HCT116 (cell line): Measurements from ENCODE around the gene CAMK2N2. TPM values are rescaled to one million over a fixed set of nuclear protein-coding genes. Genes with fewer than 3 reads are reported as not detected.

Experiments used
- ATAC-seq: fragments of 200-7000 bp; cut with Tn5 transposase; 2 replicates; pipeline ENCODE4 v1.9.1; 2020; ENCODE audit warnings: mild to moderate bottlenecking, moderate library complexity
- BruUV-seq: library from RNA; stranded (reverse); fragments of 400-500 nt; replicated peaks from 2 replicates; lab custom pipeline; 2021; lab: Mats Ljungman, UMichigan
- CTCF ChIA-PET: fragments of 300-600 bp; sonication (Branson Sonifier 250); formaldehyde crosslinking; loops from one replicate; lab custom pipeline; 2021; ENCODE audit warnings: antibody characterized with exemption; lab: Charles Lee
- POLR2A ChIA-PET: fragments of 300-600, 350-600 bp; sonication (Branson Sonifier 250); formaldehyde crosslinking; loops from one replicate; lab custom pipeline; 2021; ENCODE audit warnings: antibody characterized with exemption; lab: Charles Lee
- RAD21 ChIA-PET, 2 experiments: fragments of 300-600 bp; sonication (Branson Sonifier 250); formaldehyde crosslinking; loops; one replicate each; lab custom pipeline; 2023; ENCODE audit warnings: low total read pairs in 2 of 2; ENCODE audit not compliant: uncharacterized antibody in 2 of 2, unreplicated experiment in 2 of 2, low non-redundant PET in 1 of 2; lab: Charles Lee
- DNase-seq: peaks from one replicate; pipeline ENCODE4 v3.0.0-alpha.2; 2010; ENCODE audit warnings: low read depth, low spot score
- H2AFZ ChIP-seq: fragments of 200-600 bp; shearing (Covaris generic), sonication (generic); 2 replicates; pipeline ENCODE4 v1.6.1; 2017; ENCODE audit warnings: low read depth, mixed run types, mixed read lengths, antibody characterized with exemption, low read length; ENCODE audit not compliant: poor library complexity, severe bottlenecking
- H3K27ac ChIP-seq: 2 replicates; pipeline ENCODE4 v1.5.1; 2012; ENCODE audit warnings: low read depth, low read length
- H3K27me3 ChIP-seq: fragments of 200-600 bp; sonication (generic); 2 replicates; pipeline ENCODE4 v1.6.1; 2016; ENCODE audit warnings: mixed run types, low read length, mixed read lengths; ENCODE audit not compliant: insufficient read depth
- H3K36me3 ChIP-seq, 2 experiments: fragments of 200-500 bp in 1 of 2; fragments of 200-600 bp in 1 of 2; sonication (Bioruptor generic) in 1 of 2; sonication (generic) in 1 of 2; 2 replicates each; pipeline versions ENCODE4 v1.5.1 to v1.6.1; 2014 to 2016; ENCODE audit warnings: low read length in 2 of 2, inconsistent platforms in 1 of 2, mixed read lengths in 1 of 2, mixed run types in 1 of 2; ENCODE audit not compliant: insufficient read depth in 2 of 2, control insufficient read depth in 1 of 2
- H3K4me1 ChIP-seq, 2 experiments: fragments of 200-600 bp in 1 of 2; sonication (generic) in 1 of 2; 2 replicates each; pipeline versions ENCODE4 v1.5.1 to v1.6.1; 2012 to 2017; ENCODE audit warnings: low read length in 2 of 2, inconsistent platforms in 1 of 2, mild to moderate bottlenecking in 1 of 2, mixed read lengths in 1 of 2, mixed run types in 1 of 2, moderate library complexity in 1 of 2; ENCODE audit not compliant: insufficient read depth in 2 of 2, control insufficient read depth in 1 of 2
- H3K4me2 ChIP-seq: fragments of 200-600 bp; sonication (generic); 2 replicates; pipeline ENCODE4 v1.6.1; 2017; ENCODE audit warnings: mixed run types, low read length, mixed read lengths
- H3K4me3 ChIP-seq, 2 experiments: fragments of 200-600 bp in 1 of 2; sonication (generic) in 1 of 2; replicated peaks in 1 of 2; 2 replicates each; pipeline ENCODE4 v1.5.1; 2011 to 2016; ENCODE audit warnings: low read length in 2 of 2, control low read depth in 1 of 2, low read depth in 1 of 2, mild to moderate bottlenecking in 1 of 2, mixed read lengths in 1 of 2, mixed run types in 1 of 2
- H3K79me2 ChIP-seq: fragments of 200-600 bp; sonication (generic); 2 replicates; pipeline ENCODE4 v1.6.1; 2017; ENCODE audit warnings: mild to moderate bottlenecking, mixed run types, low read length, moderate library complexity, mixed read lengths; ENCODE audit not compliant: insufficient read depth
- H3K9ac ChIP-seq: fragments of 200-600 bp; sonication (generic); 2 replicates; pipeline ENCODE4 v1.6.1; 2016; ENCODE audit warnings: low read length, mixed read lengths
- H3K9me2 ChIP-seq: fragments of 200-600 bp; sonication (generic), shearing (Covaris generic); 2 replicates; pipeline ENCODE4 v1.6.1; 2017; ENCODE audit warnings: mixed run types, mild to moderate bottlenecking, moderate library complexity; ENCODE audit not compliant: insufficient read depth
- H3K9me3 ChIP-seq, 2 experiments: fragments of 200-500 bp in 1 of 2; fragments of 200-600 bp in 1 of 2; sonication (Bioruptor generic) in 1 of 2; sonication (generic) in 1 of 2; 2 replicates each; pipeline ENCODE4 v1.6.1; 2014 to 2017; ENCODE audit warnings: low read length in 2 of 2, mixed read lengths in 2 of 2, inconsistent platforms in 1 of 2, low read depth in 1 of 2, mild to moderate bottlenecking in 1 of 2, mixed run types in 1 of 2, moderate library complexity in 1 of 2; ENCODE audit not compliant: control insufficient read depth in 1 of 2, insufficient read depth in 1 of 2
- H4K20me1 ChIP-seq: fragments of 200-600 bp; sonication (generic), shearing (Covaris generic); 2 replicates; pipeline ENCODE4 v1.6.1; 2017; ENCODE audit warnings: mixed run types, mild to moderate bottlenecking, moderate library complexity; ENCODE audit not compliant: insufficient read depth
- CEBPB ChIP-seq: IDR thresholded peaks from 2 replicates; pipeline ENCODE4 v1.6.1; 2012; ENCODE audit warnings: low read depth
- ELF1 ChIP-seq: IDR thresholded peaks from 2 replicates; pipeline ENCODE4 v1.6.1; 2012; ENCODE audit warnings: low read depth, borderline replicate concordance
- FOSL1 ChIP-seq: IDR thresholded peaks from 2 replicates; pipeline ENCODE4 v1.6.1; 2012; ENCODE audit warnings: low read depth
- POLR2A ChIP-seq: IDR thresholded peaks from 2 replicates; pipeline ENCODE4 v1.7.0; 2011; ENCODE audit warnings: borderline replicate concordance; ENCODE audit not compliant: insufficient read depth, insufficient read length; ENCODE audit errors: extremely low read depth
- POLR2AphosphoS5 ChIP-seq: IDR thresholded peaks from 2 replicates; pipeline ENCODE4 v1.6.1; 2011; ENCODE audit warnings: mild to moderate bottlenecking, low read depth, low read length, moderate library complexity
- SIN3A ChIP-seq: IDR thresholded peaks from 2 replicates; pipeline ENCODE4 v1.6.1; 2012; ENCODE audit warnings: low read depth
- SP1 ChIP-seq: IDR thresholded peaks from 2 replicates; pipeline ENCODE4 v1.6.1; 2012; ENCODE audit warnings: low read depth
- TCF7L2 ChIP-seq: IDR thresholded peaks from 2 replicates; pipeline ENCODE4 v1.7.0; 2011; ENCODE audit warnings: borderline replicate concordance, inconsistent platforms; ENCODE audit not compliant: insufficient read depth, insufficient read length; ENCODE audit errors: extremely low read depth
- YY1 ChIP-seq: IDR thresholded peaks from 2 replicates; pipeline ENCODE4 v1.6.1; 2011; ENCODE audit warnings: low read length, low read depth, moderate library complexity, mild to moderate bottlenecking; ENCODE audit not compliant: insufficient replicate concordance; ENCODE audit errors: extremely low read depth
- ZBTB33 ChIP-seq: IDR thresholded peaks from 2 replicates; pipeline ENCODE4 v1.6.1; 2011; ENCODE audit warnings: mild to moderate bottlenecking, low read length, moderate library complexity; ENCODE audit not compliant: insufficient replicate concordance; ENCODE audit errors: extremely low read depth
- ZNF274 ChIP-seq: fragments of 200-500 bp; sonication (Bioruptor generic); IDR thresholded peaks from 2 replicates; pipeline ENCODE4 v1.6.1; 2014; ENCODE audit warnings: mild to moderate bottlenecking, low read depth, low read length, inconsistent platforms
- intact Hi-C: fragments of 100-400 bp; cut with micrococcal nuclease; formaldehyde crosslinking; loops from 2 replicates; pipeline ENCODE4 v1.10.0; 2022
- total RNA-seq: library from RNA; stranded (reverse); gene quantifications from one replicate; pipeline ENCODE4 v1.2.1, GENCODE V29; 2021; ENCODE audit not compliant: unreplicated experiment
- TF ChIP-seq, protein P1 (sequence below): IDR thresholded peaks from 2 replicates; pipeline ENCODE4 v1.6.1; 2012
- TF ChIP-seq, protein P2 (sequence below): IDR thresholded peaks from 2 replicates; pipeline ENCODE4 v1.6.1; 2012; ENCODE audit warnings: low read depth
- TF ChIP-seq, protein P3 (sequence below), 3 experiments: fragments of 200-600 bp in 1 of 3; sonication (generic) in 1 of 3; IDR thresholded peaks in 2 of 3; conservative IDR thresholded peaks in 1 of 3; 2 replicates each; pipeline ENCODE4 v1.5.1; 2012 to 2017; ENCODE audit warnings: low read depth in 2 of 3, low read length in 2 of 3, antibody characterized with exemption in 1 of 3, borderline replicate concordance in 1 of 3, control low read depth in 1 of 3, mild to moderate bottlenecking in 1 of 3, mixed read lengths in 1 of 3, mixed run types in 1 of 3, moderate library complexity in 1 of 3; ENCODE audit not compliant: insufficient read depth in 1 of 3

CAMK2N2 gene
- total RNA-seq, 1 experiment from 2014 or later, result 5.1 TPM

DNA sequence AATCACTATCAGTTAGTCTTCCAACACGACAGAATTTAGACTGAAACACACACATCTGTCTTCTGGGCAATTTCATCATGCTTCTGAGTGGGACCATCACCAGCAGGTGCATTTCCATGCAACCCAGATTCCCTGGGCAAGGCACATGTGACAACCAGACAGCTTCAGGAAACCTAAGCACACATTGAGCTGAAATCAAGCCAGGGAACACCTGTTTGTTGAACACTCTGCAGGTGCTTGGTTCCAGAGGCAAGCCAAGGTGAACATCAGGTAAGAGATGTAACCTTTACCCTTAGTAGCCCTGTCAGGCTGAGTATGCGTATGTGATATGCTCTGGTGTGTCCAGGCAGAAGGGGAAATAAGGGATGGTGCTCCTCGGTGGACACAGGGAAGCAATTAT lies 34.4 kb upstream of the CAMK2N2 start:
- Histone ChIP-seq H3K4me1 (peaks cover 4 to 14% of the 10 kb centered on the region in 2 experiments), H3K4me3 (no peak overlapping the region), H3K27me3 (no peaks in the 10 kb centered on the region)
- no peak for DNase-seq
- TF ChIP-seq ELF1 (no peak), CEBPB (no peak), POLR2A (no peak), YY1 (no peak), SIN3A (no peak), POLR2AphosphoS5 (no peak), SP1 (no peak), ZBTB33 (no peak), FOSL1 (no peak), ZNF274 (no peak), TCF7L2 (no peak)
- TF ChIP-seq, protein P1, sequence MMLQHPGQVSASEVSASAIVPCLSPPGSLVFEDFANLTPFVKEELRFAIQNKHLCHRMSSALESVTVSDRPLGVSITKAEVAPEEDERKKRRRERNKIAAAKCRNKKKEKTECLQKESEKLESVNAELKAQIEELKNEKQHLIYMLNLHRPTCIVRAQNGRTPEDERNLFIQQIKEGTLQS, result no peak
- TF ChIP-seq, protein P2, sequence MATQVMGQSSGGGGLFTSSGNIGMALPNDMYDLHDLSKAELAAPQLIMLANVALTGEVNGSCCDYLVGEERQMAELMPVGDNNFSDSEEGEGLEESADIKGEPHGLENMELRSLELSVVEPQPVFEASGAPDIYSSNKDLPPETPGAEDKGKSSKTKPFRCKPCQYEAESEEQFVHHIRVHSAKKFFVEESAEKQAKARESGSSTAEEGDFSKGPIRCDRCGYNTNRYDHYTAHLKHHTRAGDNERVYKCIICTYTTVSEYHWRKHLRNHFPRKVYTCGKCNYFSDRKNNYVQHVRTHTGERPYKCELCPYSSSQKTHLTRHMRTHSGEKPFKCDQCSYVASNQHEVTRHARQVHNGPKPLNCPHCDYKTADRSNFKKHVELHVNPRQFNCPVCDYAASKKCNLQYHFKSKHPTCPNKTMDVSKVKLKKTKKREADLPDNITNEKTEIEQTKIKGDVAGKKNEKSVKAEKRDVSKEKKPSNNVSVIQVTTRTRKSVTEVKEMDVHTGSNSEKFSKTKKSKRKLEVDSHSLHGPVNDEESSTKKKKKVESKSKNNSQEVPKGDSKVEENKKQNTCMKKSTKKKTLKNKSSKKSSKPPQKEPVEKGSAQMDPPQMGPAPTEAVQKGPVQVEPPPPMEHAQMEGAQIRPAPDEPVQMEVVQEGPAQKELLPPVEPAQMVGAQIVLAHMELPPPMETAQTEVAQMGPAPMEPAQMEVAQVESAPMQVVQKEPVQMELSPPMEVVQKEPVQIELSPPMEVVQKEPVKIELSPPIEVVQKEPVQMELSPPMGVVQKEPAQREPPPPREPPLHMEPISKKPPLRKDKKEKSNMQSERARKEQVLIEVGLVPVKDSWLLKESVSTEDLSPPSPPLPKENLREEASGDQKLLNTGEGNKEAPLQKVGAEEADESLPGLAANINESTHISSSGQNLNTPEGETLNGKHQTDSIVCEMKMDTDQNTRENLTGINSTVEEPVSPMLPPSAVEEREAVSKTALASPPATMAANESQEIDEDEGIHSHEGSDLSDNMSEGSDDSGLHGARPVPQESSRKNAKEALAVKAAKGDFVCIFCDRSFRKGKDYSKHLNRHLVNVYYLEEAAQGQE, result no peak
- TF ChIP-seq, protein P3, sequence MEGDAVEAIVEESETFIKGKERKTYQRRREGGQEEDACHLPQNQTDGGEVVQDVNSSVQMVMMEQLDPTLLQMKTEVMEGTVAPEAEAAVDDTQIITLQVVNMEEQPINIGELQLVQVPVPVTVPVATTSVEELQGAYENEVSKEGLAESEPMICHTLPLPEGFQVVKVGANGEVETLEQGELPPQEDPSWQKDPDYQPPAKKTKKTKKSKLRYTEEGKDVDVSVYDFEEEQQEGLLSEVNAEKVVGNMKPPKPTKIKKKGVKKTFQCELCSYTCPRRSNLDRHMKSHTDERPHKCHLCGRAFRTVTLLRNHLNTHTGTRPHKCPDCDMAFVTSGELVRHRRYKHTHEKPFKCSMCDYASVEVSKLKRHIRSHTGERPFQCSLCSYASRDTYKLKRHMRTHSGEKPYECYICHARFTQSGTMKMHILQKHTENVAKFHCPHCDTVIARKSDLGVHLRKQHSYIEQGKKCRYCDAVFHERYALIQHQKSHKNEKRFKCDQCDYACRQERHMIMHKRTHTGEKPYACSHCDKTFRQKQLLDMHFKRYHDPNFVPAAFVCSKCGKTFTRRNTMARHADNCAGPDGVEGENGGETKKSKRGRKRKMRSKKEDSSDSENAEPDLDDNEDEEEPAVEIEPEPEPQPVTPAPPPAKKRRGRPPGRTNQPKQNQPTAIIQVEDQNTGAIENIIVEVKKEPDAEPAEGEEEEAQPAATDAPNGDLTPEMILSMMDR (IDR thresholded peaks at IDR 0.05 in 2 of 3, conservative IDR thresholded peaks at IDR 0.05 in 1 of 3; ENCODE audit: borderline replicate concordance in 1 of 3, insufficient read depth in 1 of 3, low read depth in 2 of 3, low read length in 2 of 3), result no peak
- TF ChIP-seq, all 23 proteins: peak for 0
- Histone ChIP-seq H2AFZ (no peak overlapping the region), H3K79me2 (peaks cover 17% of the 10 kb centered on the region), H3K27ac (no peak overlapping the region), H3K36me3 (peaks cover 0 to 6% of the 10 kb centered on the region in 2 experiments; a peak in 2 of 4 replicates), H4K20me1 (no peaks in the 10 kb centered on the region), H3K9me2 (no peaks in the 10 kb centered on the region), H3K9ac (no peak overlapping the region), H3K4me2 (no peak overlapping the region), H3K9me3 (no peaks in the 10 kb centered on the region)
- ChIA-PET CTCF (no interaction called here), RAD21 (no interaction called here), POLR2A (no interaction called here)
- ATAC-seq, result no peak
- intact Hi-C loops, result no loop called here
- no TSS peak for BruUV-seq
